Stomach (tissue), 9 donors: ENCODE measurements around the gene CD300LD. TPM values are rescaled to one million over a fixed set of nuclear protein-coding genes. Genes with fewer than 3 reads are reported as not detected.

Experiments
- DNase-seq, 2 donors: peaks; one replicate each; pipeline versions ENCODE4 v3.0.0 to v3.0.0-alpha.2; 2013 to 2019
- H3K27ac ChIP-seq, 5 donors: fragments of 200-600 bp in 4 of 5; sonication (generic) in 4 of 5; one replicate each; pipeline ENCODE4 v1.5.1; 2013 to 2019; ENCODE audit warnings: mild to moderate bottlenecking in 1 of 5, moderate library complexity in 1 of 5
- H3K27me3 ChIP-seq, 3 donors: fragments of 200-600 bp; sonication (generic); one replicate each; pipeline ENCODE4 v1.5.1; 2017 to 2019; ENCODE audit warnings: mixed run types in 1 of 3
- H3K36me3 ChIP-seq, 4 donors: fragments of 200-600 bp; sonication (generic); 1 replicate in 3 of 4; 2 replicates in 1 of 4; pipeline ENCODE4 v1.5.1; 2016 to 2019
- H3K4me1 ChIP-seq, 4 donors: fragments of 200-600 bp; sonication (generic); one replicate each; pipeline ENCODE4 v1.5.1; 2016 to 2019
- H3K4me3 ChIP-seq, 4 donors: fragments of 200-600 bp; sonication (generic) in 3 of 4; one replicate each; pipeline ENCODE4 v1.5.1; 2016 to 2019; ENCODE audit warnings: mild to moderate bottlenecking in 1 of 4
- H3K9me3 ChIP-seq, 4 donors: fragments of 200-600 bp; sonication (generic); one replicate each; pipeline ENCODE4 v1.5.1; 2016 to 2019
- EP300 ChIP-seq: sonication (generic); formaldehyde crosslinking; IDR thresholded peaks from one replicate; pipeline ENCODE4 v1.6.1; 2017; ENCODE audit warnings: antibody characterized with exemption
- POLR2A ChIP-seq, 4 donors: fragments of 450-650 bp; IDR thresholded peaks; one replicate each; pipeline ENCODE4 v1.6.1; 2016; ENCODE audit warnings: antibody characterized with exemption in 4 of 4, control low read depth in 2 of 4, mild to moderate bottlenecking in 1 of 4, moderate library complexity in 1 of 4
- POLR2AphosphoS5 ChIP-seq, 3 donors: sonication (generic); formaldehyde crosslinking; IDR thresholded peaks; one replicate each; pipeline ENCODE4 v1.6.1; 2016; ENCODE audit warnings: antibody characterized with exemption in 3 of 3
- WGBS, 5 donors: extraction: QIAGEN DNeasy Blood & Tissue Kit in 3 of 5; methylation state at CpG; one replicate each; pipeline versions ENCODE4 v1.1.5 to v1.1.7; 2013 to 2018; 5-methylcytosine and 5-hydroxymethylcytosine counted together
- intact Hi-C: fragments of 100-400 bp; cut with DNase I; formaldehyde crosslinking; loops from one replicate; pipeline ENCODE4 v1.15.1; 2023; ENCODE audit warnings: low total_unique reads
- polyA plus RNA-seq, 3 donors: library from polyadenylated mRNA; stranded (reverse); fragments of 200-250 nt; gene quantifications; one replicate each; pipeline ENCODE4 v1.2.3, GENCODE V29; 2013
- total RNA-seq, 5 donors: library from RNA; depleted of rRNA; stranded (reverse); fragments of >200 nt; gene quantifications; one replicate each; pipeline versions ENCODE4 v1.1.0 to v1.2.3, GENCODE V29; 2014 to 2016
- TF ChIP-seq, protein P1 (sequence below), 7 experiments: fragments of 450-650 bp in 4 of 7; fragments of 200-600 bp in 3 of 7; sonication (generic) in 3 of 7; IDR thresholded peaks; one replicate each; pipeline ENCODE4 v1.5.1; 2016 to 2019; ENCODE audit warnings: antibody characterized with exemption in 7 of 7, control low read depth in 2 of 7, mild to moderate bottlenecking in 1 of 7
- donor health status: healthy with polysubstance abuse.
- donor health status: Bipolar disorder and iron deficiency.
- donor health status: healthy.

Gene CD300LD
- total and polyA plus RNA-seq, 8 donors, result not detected

DNA sequence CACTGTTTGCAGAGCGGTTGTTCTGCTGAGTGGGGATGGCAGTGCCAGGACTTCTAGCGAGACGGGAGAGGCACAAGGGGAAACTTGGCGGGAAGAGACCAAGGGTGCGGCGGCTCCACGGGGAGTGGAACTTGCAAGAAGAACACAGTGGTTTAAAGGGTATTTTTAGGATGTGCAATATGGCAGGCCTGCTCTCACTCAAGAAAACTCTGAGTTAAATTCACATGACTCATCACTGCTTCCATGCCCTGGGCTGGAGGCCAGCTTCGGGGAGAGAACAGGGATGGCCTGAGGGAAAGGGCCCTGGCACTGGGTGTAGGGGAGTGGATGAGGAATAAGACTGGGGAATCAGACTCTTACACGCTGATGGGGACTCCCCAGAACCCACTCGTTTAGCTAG lies 13.3 kb upstream of the CD300LD start:
- H3K27ac ChIP-seq, result peak overlapping the region in 2 of 5 donors; percentile 24 to 51
- no peaks in the 10 kb centered on the region for H3K36me3 ChIP-seq
- TF ChIP-seq EP300, result no peak
- no peak for TF ChIP-seq POLR2A (IDR thresholded peaks at IDR 0.05)
- TF ChIP-seq POLR2AphosphoS5 (IDR thresholded peaks at IDR 0.05), result peak in 1 of 3 donors; percentile 46
- H3K4me3 ChIP-seq, result no peak overlapping the region
- no peaks in the 10 kb centered on the region for H3K9me3 ChIP-seq
- 45 to 67% (median 53%) methylated on average over 10 of the region's 10 CpGs for WGBS, 5 donors
- H3K27me3 ChIP-seq, result peaks cover 0 to 41% (median 5%) of the 10 kb centered on the region in 3 donors
- intact Hi-C loops, result no loop called here
- H3K4me1 ChIP-seq, result peaks cover 0 to 12% (median 2%) of the 10 kb centered on the region in 4 donors
- peak in 1 of 2 donors; percentile 56 for DNase-seq

DNA sequence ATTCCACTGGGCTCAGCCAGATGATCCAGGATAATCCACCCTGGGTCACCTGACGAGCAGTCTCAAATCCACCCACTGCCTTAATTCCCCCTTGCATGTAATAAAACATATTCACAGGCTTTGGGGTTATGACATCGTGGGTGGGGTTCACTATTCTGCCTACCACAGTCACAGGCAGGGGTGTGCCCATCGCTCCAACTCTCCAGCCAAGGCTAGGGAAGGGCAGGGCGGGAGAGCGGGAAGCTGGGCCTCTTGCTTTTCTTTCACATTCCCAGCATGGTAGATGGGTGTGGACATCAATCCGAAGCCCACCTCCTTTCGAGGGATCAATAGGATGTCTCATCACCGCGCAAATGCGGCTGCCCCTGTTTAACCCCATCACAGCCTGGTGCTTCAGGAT lies 12.7 kb upstream of the CD300LD start:
- Histone ChIP-seq H3K27me3 (peaks cover 0 to 35% (median 5%) of the 10 kb centered on the region in 3 donors), H3K27ac (peak overlapping the region in 2 of 5 donors; percentile 24 to 51), H3K4me3 (no peak overlapping the region), H3K9me3 (no peaks in the 10 kb centered on the region), H3K4me1 (peaks cover 0 to 12% (median 2%) of the 10 kb centered on the region in 4 donors), H3K36me3 (no peaks in the 10 kb centered on the region)
- 67 to 71% (median 69%) methylated on average over 10 of the region's 10 CpGs for WGBS, 5 donors
- intact Hi-C loops, result no loop called here
- DNase-seq, result no peak
- TF ChIP-seq POLR2AphosphoS5 (IDR thresholded peaks at IDR 0.05), result no peak
- TF ChIP-seq, protein P1, sequence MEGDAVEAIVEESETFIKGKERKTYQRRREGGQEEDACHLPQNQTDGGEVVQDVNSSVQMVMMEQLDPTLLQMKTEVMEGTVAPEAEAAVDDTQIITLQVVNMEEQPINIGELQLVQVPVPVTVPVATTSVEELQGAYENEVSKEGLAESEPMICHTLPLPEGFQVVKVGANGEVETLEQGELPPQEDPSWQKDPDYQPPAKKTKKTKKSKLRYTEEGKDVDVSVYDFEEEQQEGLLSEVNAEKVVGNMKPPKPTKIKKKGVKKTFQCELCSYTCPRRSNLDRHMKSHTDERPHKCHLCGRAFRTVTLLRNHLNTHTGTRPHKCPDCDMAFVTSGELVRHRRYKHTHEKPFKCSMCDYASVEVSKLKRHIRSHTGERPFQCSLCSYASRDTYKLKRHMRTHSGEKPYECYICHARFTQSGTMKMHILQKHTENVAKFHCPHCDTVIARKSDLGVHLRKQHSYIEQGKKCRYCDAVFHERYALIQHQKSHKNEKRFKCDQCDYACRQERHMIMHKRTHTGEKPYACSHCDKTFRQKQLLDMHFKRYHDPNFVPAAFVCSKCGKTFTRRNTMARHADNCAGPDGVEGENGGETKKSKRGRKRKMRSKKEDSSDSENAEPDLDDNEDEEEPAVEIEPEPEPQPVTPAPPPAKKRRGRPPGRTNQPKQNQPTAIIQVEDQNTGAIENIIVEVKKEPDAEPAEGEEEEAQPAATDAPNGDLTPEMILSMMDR (IDR thresholded peaks at IDR 0.05), result no peak
- no peak for TF ChIP-seq POLR2A (IDR thresholded peaks at IDR 0.05)
- no peak for TF ChIP-seq EP300

DNA sequence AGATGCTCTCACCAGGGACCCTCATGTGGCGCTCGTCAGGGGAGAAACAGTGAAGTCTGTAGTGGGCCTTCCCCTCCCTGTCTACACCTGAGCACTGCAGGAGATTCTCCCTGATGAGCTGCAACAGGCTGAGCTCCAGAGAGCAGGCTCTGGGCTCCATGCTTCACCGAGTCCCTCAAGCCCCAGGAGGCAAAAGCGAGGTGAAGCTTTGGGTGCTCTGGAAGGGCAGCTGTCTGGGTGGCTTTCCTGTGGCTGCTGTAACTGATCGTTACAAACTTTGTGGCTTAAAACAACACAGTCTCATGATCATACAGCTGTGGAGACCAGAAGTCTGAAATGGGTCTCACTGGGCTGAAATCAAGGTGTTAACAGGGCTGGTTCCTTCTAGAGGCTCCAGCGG lies 12.1 kb upstream of the CD300LD start:
- no peak overlapping the region for H3K4me3 ChIP-seq
- peaks cover 0 to 38% (median 5%) of the 10 kb centered on the region in 3 donors for H3K27me3 ChIP-seq
- intact Hi-C loops, result no loop called here
- WGBS, 5 donors, result 71 to 90% (median 82%) methylated on average over 2 to 6 of the region's 6 CpGs
- H3K27ac ChIP-seq, result no peak overlapping the region
- TF ChIP-seq EP300, result no peak
- TF ChIP-seq POLR2A (IDR thresholded peaks at IDR 0.05), result no peak
- peaks cover 0 to 12% (median 2%) of the 10 kb centered on the region in 4 donors for H3K4me1 ChIP-seq
- H3K36me3 ChIP-seq, result no peaks in the 10 kb centered on the region
- H3K9me3 ChIP-seq, result no peaks in the 10 kb centered on the region
- no peak for DNase-seq

DNA sequence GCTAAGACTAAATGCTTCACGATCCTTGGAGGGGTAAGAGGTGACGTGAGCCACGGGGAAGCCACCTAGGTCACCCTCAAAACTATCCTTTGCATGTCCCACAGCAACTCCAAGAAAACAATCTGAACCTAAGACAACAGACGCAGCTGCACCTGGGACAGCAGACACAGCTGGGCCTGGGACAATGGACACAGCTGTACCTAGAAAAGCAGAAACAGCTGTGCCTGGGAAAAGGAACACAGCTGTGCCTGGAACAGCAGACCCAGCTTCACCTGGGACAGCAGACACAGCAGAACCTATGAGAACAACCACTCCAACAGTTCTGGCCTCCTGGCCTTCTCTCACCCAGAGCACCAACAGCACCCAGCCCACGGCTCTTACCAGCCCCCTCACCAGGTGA lies 11.7 kb upstream of the CD300LD start:
- Histone ChIP-seq H3K9me3 (no peaks in the 10 kb centered on the region), H3K4me1 (peaks cover 0 to 14% (median 2%) of the 10 kb centered on the region in 4 donors), H3K36me3 (no peaks in the 10 kb centered on the region), H3K4me3 (no peak overlapping the region), H3K27ac (no peak overlapping the region), H3K27me3 (peaks cover 0 to 42% (median 5%) of the 10 kb centered on the region in 3 donors)
- WGBS, 5 donors, result 54 to 74% (median 61%) methylated on average over 5 of the region's 5 CpGs
- DNase-seq, result no peak
- TF ChIP-seq, protein P1 (IDR thresholded peaks at IDR 0.05), result no peak
- TF ChIP-seq POLR2AphosphoS5 (IDR thresholded peaks at IDR 0.05) (no peak), POLR2A (IDR thresholded peaks at IDR 0.05) (no peak), EP300 (no peak)
- intact Hi-C loops, result no loop called here

DNA sequence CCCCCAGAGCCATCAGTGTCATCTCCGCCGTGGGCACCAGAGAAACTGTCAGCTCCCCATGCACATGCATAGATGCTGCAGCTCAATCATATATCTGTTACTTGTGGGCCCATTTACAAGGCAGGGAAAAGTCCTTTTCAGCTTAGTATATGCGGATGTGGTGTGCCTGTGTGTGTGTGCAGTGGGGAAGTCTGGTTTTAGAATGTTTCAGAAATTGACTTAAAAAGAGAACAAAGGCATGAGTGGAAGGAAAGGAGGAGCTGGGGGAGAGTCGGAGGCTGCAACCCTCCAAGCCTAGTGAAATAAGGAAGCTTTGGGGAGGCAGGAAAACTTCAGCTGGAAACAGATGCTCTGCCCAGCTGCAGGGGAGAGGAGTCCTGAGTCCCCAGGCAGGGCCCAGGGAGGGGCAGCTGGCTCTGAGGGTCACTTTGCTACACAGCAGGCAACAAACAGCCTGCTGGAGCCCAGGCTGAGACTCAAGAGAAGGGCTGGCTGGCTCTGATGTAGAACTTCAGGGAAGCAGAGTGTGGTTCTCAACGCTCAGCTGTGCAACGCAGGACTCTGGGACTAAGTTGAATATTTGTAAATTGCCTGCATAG lies 11.1 kb upstream of the CD300LD start:
- H3K4me1 ChIP-seq, result peaks cover 0 to 18% (median 2%) of the 10 kb centered on the region in 4 donors
- peaks cover 0 to 49% (median 11%) of the 10 kb centered on the region in 3 donors for H3K27me3 ChIP-seq
- WGBS, 5 donors, result 50 to 66% (median 59%) methylated on average over 6 of the region's 6 CpGs
- TF ChIP-seq POLR2AphosphoS5 (IDR thresholded peaks at IDR 0.05), result no peak
- TF ChIP-seq, protein P1 (IDR thresholded peaks at IDR 0.05), result no peak
- TF ChIP-seq POLR2A (IDR thresholded peaks at IDR 0.05), result no peak
- no peak for TF ChIP-seq EP300
- no peaks in the 10 kb centered on the region for H3K36me3 ChIP-seq
- no peak overlapping the region for H3K4me3 ChIP-seq
- intact Hi-C loops, result no loop called here
- H3K9me3 ChIP-seq, result no peaks in the 10 kb centered on the region
- H3K27ac ChIP-seq, result no peak overlapping the region
- DNase-seq, result no peak
